Epithelial cell of prostate (primary cell): Measurements from ENCODE around the gene SLC25A17.
"Not testable (repeated sequence)": the region's sequence is repeated elsewhere in the genome, so short reads cannot be mapped to it uniquely, and the experiment has no call there.

Source experiments
- DNase-seq: peaks from one replicate; pipeline ENCODE4 v3.0.0-alpha.2; 2011; ENCODE audit warnings: low read depth, low spot score
- H3K27ac ChIP-seq: fragments of 450-650 bp; 2 replicates; pipeline ENCODE4 v1.5.1; 2017; ENCODE audit warnings: mild to moderate bottlenecking

Gene SLC25A17

DNA sequence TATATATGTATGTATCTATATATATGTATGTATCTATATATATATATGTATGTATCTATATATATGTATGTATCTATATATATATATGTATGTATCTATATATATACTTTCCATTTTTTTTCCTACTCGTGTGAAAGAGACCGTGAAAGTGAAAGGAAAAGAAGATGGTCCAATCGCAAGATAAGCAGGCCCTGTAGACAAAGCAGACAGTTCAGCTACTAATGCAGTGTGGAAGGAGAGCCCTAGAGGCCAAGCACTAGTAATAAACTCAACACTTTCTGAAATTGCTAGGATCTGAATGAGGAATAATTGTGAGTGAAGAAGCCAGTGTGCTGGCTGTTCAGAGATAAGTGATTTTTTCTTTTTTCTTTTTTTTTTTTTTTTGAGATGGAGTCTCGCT lies 92.6 kb downstream of the SLC25A17 start:
- no peak overlapping the region for H3K27ac ChIP-seq
- no peak for DNase-seq

DNA sequence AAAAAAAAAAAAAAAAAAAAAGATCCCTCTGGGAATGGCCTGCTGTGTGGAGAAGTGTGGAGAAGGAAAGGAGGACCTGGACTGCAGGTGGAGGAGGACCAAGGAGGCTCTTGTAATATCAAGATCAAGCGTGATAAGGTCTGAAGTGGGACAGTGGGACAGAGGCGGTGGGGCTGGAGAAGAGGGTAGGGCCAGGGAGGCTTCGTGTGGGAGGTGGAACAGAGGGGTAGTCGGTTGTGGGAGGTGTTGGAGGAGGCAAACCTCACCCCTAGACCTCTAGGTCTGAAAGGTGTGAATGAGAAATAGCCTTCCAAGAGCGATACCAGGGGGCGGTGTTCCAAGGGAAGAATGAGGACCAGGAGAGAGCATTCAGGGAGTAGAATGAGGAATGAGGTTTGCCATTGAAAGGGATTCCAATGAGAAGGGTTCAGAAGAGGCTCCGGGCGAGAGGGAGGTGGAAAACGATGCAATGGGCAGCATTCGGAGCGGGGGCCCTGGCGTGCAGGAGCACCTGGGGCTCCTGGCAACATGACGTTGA lies 95.7 kb downstream of the SLC25A17 start:
- no peak overlapping the region for H3K27ac ChIP-seq
- no peak for DNase-seq

DNA sequence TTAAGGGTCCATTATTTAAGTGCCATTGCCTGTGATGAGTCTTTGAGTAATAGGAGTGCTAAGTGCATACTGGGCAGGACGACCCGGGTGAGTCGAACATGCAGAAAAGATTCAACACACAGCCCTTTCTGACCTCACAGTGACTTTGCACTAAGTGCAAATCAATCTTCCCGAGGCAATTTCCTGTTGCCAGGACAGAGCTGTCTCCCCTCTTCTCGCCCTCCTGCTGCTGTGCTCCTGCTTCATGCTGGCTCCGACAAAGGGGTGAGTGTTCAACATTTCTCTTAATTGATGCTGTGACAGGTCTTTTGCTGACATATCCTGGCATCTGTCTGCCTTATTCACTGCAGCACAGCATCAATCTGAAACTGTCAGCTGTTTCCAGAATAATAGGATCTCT lies 97.9 kb downstream of the SLC25A17 start:
- no peak for DNase-seq
- H3K27ac ChIP-seq: no peak overlapping the region

DNA sequence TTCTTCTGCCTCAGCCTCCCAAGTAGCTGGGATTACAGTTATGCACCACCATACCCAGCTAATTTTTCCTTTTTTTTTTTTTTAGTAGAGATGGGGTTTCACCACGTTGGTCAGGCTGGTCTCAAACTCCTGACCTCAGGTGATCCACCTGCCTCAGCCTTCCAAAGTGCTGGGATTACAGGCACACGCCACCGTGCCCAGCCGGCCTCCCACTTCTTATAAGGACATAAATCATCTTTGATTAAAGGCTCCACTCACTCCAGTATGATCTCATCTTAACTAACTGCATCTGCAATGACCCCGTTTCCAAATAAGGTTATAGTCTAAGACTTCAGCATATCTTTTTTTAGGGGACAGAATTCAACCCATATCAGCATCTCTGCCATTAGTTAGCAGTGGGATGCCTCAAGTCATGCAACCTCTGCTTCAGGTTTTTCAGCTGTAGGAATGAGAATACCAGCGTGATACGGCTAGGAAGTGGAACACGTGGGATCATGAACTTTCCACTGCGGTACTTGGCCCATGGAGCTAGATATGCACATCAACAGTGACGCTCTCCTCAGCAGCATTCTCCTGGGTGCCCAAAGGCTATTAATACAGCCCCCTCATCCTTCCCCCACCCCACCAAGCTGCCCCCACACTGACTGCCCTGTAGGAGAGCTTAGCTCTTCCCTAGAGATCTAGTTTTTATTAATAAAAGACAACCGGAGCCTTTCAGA lies 98.4 kb downstream of the SLC25A17 start:
- H3K27ac ChIP-seq: no peak overlapping the region
- no peak for DNase-seq

DNA sequence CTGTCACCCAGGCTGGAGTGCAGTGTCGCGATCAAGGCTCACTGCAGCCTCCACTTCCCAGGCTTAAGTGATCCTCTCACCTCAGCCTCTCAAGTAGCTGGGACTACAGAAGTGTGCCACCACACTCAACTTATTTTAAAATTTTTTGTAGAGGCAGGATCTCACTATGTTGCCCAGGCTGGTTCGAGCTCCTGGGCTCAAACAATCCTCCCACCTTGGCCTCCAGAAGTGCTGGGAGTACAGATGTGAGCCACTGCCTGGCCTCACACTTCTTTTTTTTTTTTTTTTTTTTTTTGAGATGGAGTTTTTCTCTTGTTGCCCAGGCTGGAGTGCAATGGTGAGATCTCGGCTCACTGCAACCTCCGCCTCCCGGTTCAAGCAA lies 99.0 kb downstream of the SLC25A17 start:
- DNase-seq, H3K27ac ChIP-seq: not testable (repeated sequence)
